Esophagus squamous epithelium (tissue), 5 donors: Measurements from ENCODE around the gene RETREG1. TPM values are rescaled to one million over a fixed set of nuclear protein-coding genes. Genes with fewer than 3 reads are reported as not detected.

Source experiments
- DNase-seq: peaks from one replicate; lab custom pipeline; 2025; lab: John Stamatoyannopoulos, UW
- H3K27ac ChIP-seq, 4 donors: fragments of 200-600 bp; sonication (generic); one replicate each; pipeline ENCODE4 v1.5.1; 2016 to 2019; ENCODE audit warnings: mild to moderate bottlenecking in 1 of 4
- H3K27me3 ChIP-seq, 4 donors: fragments of 200-600 bp; sonication (generic); 1 replicate in 3 of 4; 2 replicates in 1 of 4; pipeline versions ENCODE4 v1.5.1 to v1.6.0; 2017 to 2021; ENCODE audit warnings: antibody characterized with exemption in 1 of 4
- H3K36me3 ChIP-seq, 3 donors: fragments of 200-600 bp; sonication (generic); one replicate each; pipeline ENCODE4 v1.5.1; 2016 to 2019
- H3K4me1 ChIP-seq, 3 donors: fragments of 200-600 bp; sonication (generic); one replicate each; pipeline ENCODE4 v1.5.1; 2017 to 2019
- H3K4me3 ChIP-seq, 4 donors: fragments of 200-600 bp; sonication (generic); 1 replicate in 3 of 4; 2 replicates in 1 of 4; pipeline ENCODE4 v1.5.1; 2016 to 2019; ENCODE audit warnings: mild to moderate bottlenecking in 2 of 4, moderate library complexity in 1 of 4
- H3K9me3 ChIP-seq, 3 donors: fragments of 200-600 bp; sonication (generic); one replicate each; pipeline ENCODE4 v1.5.1; 2016 to 2019
- CTCF ChIP-seq, 6 experiments: fragments of 450-650 bp in 4 of 6; fragments of 200-600 bp in 2 of 6; sonication (generic) in 2 of 6; IDR thresholded peaks; one replicate each; pipeline ENCODE4 v1.5.1; 2016 to 2019; ENCODE audit warnings: antibody characterized with exemption in 6 of 6, mild to moderate bottlenecking in 4 of 6, moderate library complexity in 4 of 6
- POLR2A ChIP-seq, 4 donors: fragments of 450-650 bp; IDR thresholded peaks; one replicate each; pipeline ENCODE4 v1.6.1; 2017; ENCODE audit warnings: antibody characterized with exemption in 4 of 4, mild to moderate bottlenecking in 4 of 4, moderate library complexity in 3 of 4
- WGBS, 2 donors: methylation state at CpG; one replicate each; pipeline ENCODE4 v1.1.5; 2018; 5-methylcytosine and 5-hydroxymethylcytosine counted together
- intact Hi-C: fragments of 100-400 bp; cut with DNase I; formaldehyde crosslinking; loops from one replicate; pipeline ENCODE4 v1.15.0; 2022
- total RNA-seq, 4 donors: library from RNA; depleted of rRNA; stranded (reverse); fragments of >200 nt; gene quantifications; one replicate each; pipeline ENCODE4 v1.1.0, GENCODE V29; 2016
- donor health status: DM: yes; HTN: yes; CAD: no.

RETREG1 gene
- total RNA-seq, 4 donors from 2014 or later, result 0.68 to 6.1 (median 3.9) TPM

GRCh38 chr5:16464231-16464630 is 152.6 kb downstream of the RETREG1 start:
- 55 to 60% methylated on average over 1 of the region's 1 CpG for WGBS, 2 donors
- H3K27ac ChIP-seq, result no peak overlapping the region
- H3K4me3 ChIP-seq, result peak overlapping the region; percentile 86 to 94 (median 89)
- peaks cover 12 to 81% (median 38%) of the 10 kb centered on the region in 3 donors for H3K4me1 ChIP-seq
- no peaks in the 10 kb centered on the region for H3K9me3 ChIP-seq
- no peaks in the 10 kb centered on the region for H3K27me3 ChIP-seq
- peaks cover 6 to 46% (median 7%) of the 10 kb centered on the region in 3 donors for H3K36me3 ChIP-seq
- DNase-seq, result no peak
- TF ChIP-seq CTCF (IDR thresholded peaks at IDR 0.05) (no peak), POLR2A (IDR thresholded peaks at IDR 0.05) (no peak)
- intact Hi-C loops, result no loop called here

GRCh38 chr5:16461782-16462181 is 155.0 kb downstream of the RETREG1 start:
- peaks cover 7 to 70% (median 9%) of the 10 kb centered on the region in 3 donors for H3K36me3 ChIP-seq
- H3K27ac ChIP-seq, result no peak overlapping the region
- DNase-seq, result no peak
- intact Hi-C loops, result no loop called here
- no peaks in the 10 kb centered on the region for H3K27me3 ChIP-seq
- H3K4me1 ChIP-seq, result peaks cover 4 to 82% (median 27%) of the 10 kb centered on the region in 3 donors
- TF ChIP-seq CTCF (IDR thresholded peaks at IDR 0.05) (no peak), POLR2A (IDR thresholded peaks at IDR 0.05) (no peak)
- H3K9me3 ChIP-seq, result no peaks in the 10 kb centered on the region
- 79 to 86% methylated on average over 1 of the region's 1 CpG for WGBS, 2 donors
- H3K4me3 ChIP-seq, result no peak overlapping the region

GRCh38 chr5:16461026-16461425 is 155.8 kb downstream of the RETREG1 start:
- H3K9me3 ChIP-seq, result no peaks in the 10 kb centered on the region
- no peak overlapping the region for H3K27ac ChIP-seq
- H3K27me3 ChIP-seq, result no peaks in the 10 kb centered on the region
- intact Hi-C loops, result no loop called here
- peaks cover 7 to 78% (median 9%) of the 10 kb centered on the region in 3 donors for H3K36me3 ChIP-seq
- peaks cover 0 to 82% (median 24%) of the 10 kb centered on the region in 3 donors for H3K4me1 ChIP-seq
- H3K4me3 ChIP-seq, result no peak overlapping the region
- no peak for DNase-seq
- no peak for TF ChIP-seq POLR2A (IDR thresholded peaks at IDR 0.05)
- TF ChIP-seq CTCF (IDR thresholded peaks at IDR 0.05), result no peak
- 87 to 90% methylated on average over 1 of the region's 1 CpG for WGBS, 2 donors

- Histone ChIP-seq H3K9me3 (no peaks in the 10 kb centered on the region), H3K27ac (no peak overlapping the region), H3K4me3 (no peak overlapping the region), H3K36me3 (peaks cover 7 to 93% (median 12%) of the 10 kb centered on the region in 3 donors), H3K27me3 (no peaks in the 10 kb centered on the region), H3K4me1 (peaks cover 0 to 86% (median 26%) of the 10 kb centered on the region in 3 donors)
- TF ChIP-seq CTCF (IDR thresholded peaks at IDR 0.05) (no peak), POLR2A (IDR thresholded peaks at IDR 0.05) (no peak)
- intact Hi-C loops, result loop anchor here (10.0 kb wide), 1 partner anchor 295 kb away; no protein-coding TSS in a partner anchor
- no peak for DNase-seq
Measured at GRCh38 chr5:16459451-16459850, 157.3 kb downstream of the RETREG1 start.

GRCh38 chr5:16457853-16458252 is 158.9 kb downstream of the RETREG1 start:
- TF ChIP-seq CTCF (IDR thresholded peaks at IDR 0.05), result no peak
- no peak for TF ChIP-seq POLR2A (IDR thresholded peaks at IDR 0.05)
- no peak for DNase-seq
- H3K4me3 ChIP-seq, result no peak overlapping the region
- no peaks in the 10 kb centered on the region for H3K9me3 ChIP-seq
- 25 to 37% methylated on average over 1 of the region's 1 CpG for WGBS, 2 donors
- no peak overlapping the region for H3K27ac ChIP-seq
- H3K36me3 ChIP-seq, result peaks cover 7 to 97% (median 12%) of the 10 kb centered on the region in 3 donors
- H3K4me1 ChIP-seq, result peaks cover 0 to 70% (median 14%) of the 10 kb centered on the region in 3 donors
- intact Hi-C loops, result loop anchor here (10.0 kb wide), 1 partner anchor 293 kb away; no protein-coding TSS in a partner anchor
- H3K27me3 ChIP-seq, result no peaks in the 10 kb centered on the region
